HepG2 (cell line): ENCODE results near the gene HIPK2. TPM values are rescaled to one million over a fixed set of nuclear protein-coding genes. Genes with fewer than 3 reads are reported as not detected.

Experiments
- ATAC-seq: fragments of 200-7000 bp; cut with Tn5 transposase; 3 replicates; pipeline ENCODE4 v1.9.1; 2020; ENCODE audit warnings: mild to moderate bottlenecking, moderate library complexity
- BruUV-seq: library from RNA; stranded (reverse); fragments of 400-500 nt; replicated peaks from 2 replicates; lab custom pipeline; 2021; lab: Mats Ljungman, UMichigan
- CTCF ChIA-PET: fragments of 300-600 bp; formaldehyde crosslinking; extraction: SDS; loops from one replicate; lab custom pipeline; 2021; ENCODE audit warnings: low total read pairs, inconsistent platforms, low intra/inter-chr PET ratio; lab: Yijun Ruan, JAX
- POLR2A ChIA-PET: fragments of 350-600 bp; sonication (Branson Sonifier 250); formaldehyde crosslinking; loops from one replicate; lab custom pipeline; 2020; ENCODE audit warnings: antibody characterized with exemption, inconsistent platforms; lab: Yijun Ruan, JAX
- DNase-seq: peaks from one replicate; pipeline ENCODE4 v3.0.0-alpha.2; 2015; ENCODE audit warnings: low spot score
- FAIRE-seq: peaks from 3 replicates; lab custom pipeline; 2011; peaks lifted over from hg19 to GRCh38; lab: Jason Lieb, UNC
- H2AFZ ChIP-seq: one replicate; pipeline ENCODE4 v1.6.1; 2011; ENCODE audit warnings: low read length, inconsistent platforms
- H3K27ac ChIP-seq: fragments of 300-600 bp; 3 replicates; pipeline ENCODE4 v1.8.0; 2011; ENCODE audit warnings: mixed run types, mild to moderate bottlenecking, mixed read lengths, low read length, inconsistent platforms; ENCODE audit not compliant: insufficient read depth; ENCODE audit errors: extremely low read length
- H3K27me3 ChIP-seq, 2 experiments: fragments of 200-600 bp in 1 of 2; 2 replicates in 1 of 2; 3 replicates in 1 of 2; pipeline versions ENCODE4 v1.6.0 to v1.8.0; 2011; ENCODE audit warnings: low read length in 2 of 2, mild to moderate bottlenecking in 2 of 2, moderate library complexity in 2 of 2, inconsistent platforms in 1 of 2; ENCODE audit not compliant: insufficient read depth in 2 of 2, control insufficient read depth in 1 of 2
- H3K36me3 ChIP-seq, 2 experiments: fragments of 200-600 bp in 1 of 2; replicated peaks in 1 of 2; 2 replicates in 1 of 2; 3 replicates in 1 of 2; pipeline versions ENCODE4 v1.5.1 to v1.8.0; 2011; ENCODE audit warnings: low read length in 2 of 2, inconsistent platforms in 1 of 2; ENCODE audit not compliant: insufficient read depth in 2 of 2, control insufficient read depth in 1 of 2
- H3K4me1 ChIP-seq: 2 replicates; pipeline ENCODE4 v1.5.1; 2012; ENCODE audit warnings: low read length, inconsistent platforms; ENCODE audit not compliant: insufficient read depth
- H3K4me2 ChIP-seq: 2 replicates; pipeline ENCODE4 v1.6.0; 2011; ENCODE audit warnings: low read depth, low read length, inconsistent platforms
- H3K4me3 ChIP-seq, 3 experiments: fragments of 200-600 bp in 1 of 3; sonication (generic), shearing (Covaris generic) in 1 of 3; replicated peaks in 1 of 3; 2 replicates each; pipeline ENCODE4 v1.5.1; 2011 to 2016; ENCODE audit warnings: low read length in 3 of 3, inconsistent platforms in 2 of 3, low read depth in 2 of 3, mild to moderate bottlenecking in 2 of 3, control low read depth in 1 of 3, mixed read lengths in 1 of 3; ENCODE audit not compliant: insufficient read depth in 1 of 3
- H3K79me2 ChIP-seq: one replicate; pipeline ENCODE4 v1.6.1; 2011; ENCODE audit warnings: low read length, inconsistent platforms; ENCODE audit not compliant: insufficient read depth
- H3K9ac ChIP-seq: 2 replicates; pipeline ENCODE4 v1.6.0; 2011; ENCODE audit warnings: mild to moderate bottlenecking, low read depth, low read length, inconsistent platforms; ENCODE audit not compliant: insufficient read depth
- H3K9me3 ChIP-seq: 2 replicates; pipeline ENCODE4 v1.5.1; 2012; ENCODE audit warnings: mild to moderate bottlenecking, low read length
- H4K20me1 ChIP-seq: 2 replicates; pipeline ENCODE4 v1.6.0; 2011; ENCODE audit warnings: inconsistent platforms, mild to moderate bottlenecking, low read length, moderate library complexity; ENCODE audit not compliant: insufficient read depth
- CEBPG ChIP-seq: IDR thresholded peaks from 2 replicates; pipeline ENCODE4 v1.6.1; 2016
- ERF ChIP-seq: IDR thresholded peaks from 2 replicates; pipeline ENCODE4 v1.6.1; 2018; ENCODE audit warnings: missing biosample characterization, missing genetic modification reagents
- ETV6 ChIP-seq: sonication (generic); formaldehyde crosslinking; conservative IDR thresholded peaks from 2 replicates; pipeline ENCODE4 v1.4.0; 2020; ENCODE audit warnings: missing genetic modification reagents
- FOXA1 ChIP-seq, 2 experiments: fragments of 450-650 bp in 1 of 2; sonication (generic) in 1 of 2; formaldehyde crosslinking in 1 of 2; IDR thresholded peaks; 2 replicates each; pipeline versions ENCODE4 v1.4.0 to v1.6.1; 2016 to 2020; ENCODE audit warnings: missing genetic modification reagents in 1 of 2
- MEIS1 ChIP-seq: sonication (generic); formaldehyde crosslinking; IDR thresholded peaks from 2 replicates; pipeline ENCODE4 v1.9.0; 2021; ENCODE audit warnings: mild to moderate bottlenecking, missing genetic modification reagents, moderate library complexity, borderline replicate concordance
- NKX3-1 ChIP-seq: sonication (generic); formaldehyde crosslinking; IDR thresholded peaks from 2 replicates; pipeline ENCODE4 v1.5.0; 2020; ENCODE audit warnings: missing genetic modification reagents
- PCBP2 ChIP-seq: fragments of 200-400 bp; formaldehyde crosslinking; optimal IDR thresholded peaks from 2 replicates; pipeline ENCODE3; 2018; ENCODE audit warnings: low read length, low read depth; ENCODE audit not compliant: poor library complexity, severe bottlenecking
- PITX1 ChIP-seq: sonication (generic); formaldehyde crosslinking; IDR thresholded peaks from 2 replicates; pipeline ENCODE4 v1.5.1; 2020; ENCODE audit warnings: mild to moderate bottlenecking, missing genetic modification reagents
- PRPF4 ChIP-seq: fragments of 200-400 bp; formaldehyde crosslinking; IDR thresholded peaks from 2 replicates; pipeline ENCODE4 v1.6.1; 2016; ENCODE audit warnings: low read length, low read depth; ENCODE audit not compliant: poor library complexity, severe bottlenecking
- SIN3B ChIP-seq: fragments of 150-350 bp; IDR thresholded peaks from 2 replicates; pipeline ENCODE4 v1.6.1; 2014; ENCODE audit warnings: low read length
- SKI ChIP-seq: fragments of 450-650 bp; IDR thresholded peaks from one replicate; pipeline ENCODE4 v1.6.1; 2018; ENCODE audit warnings: mild to moderate bottlenecking; ENCODE audit not compliant: partially characterized antibody
- ZNF160 ChIP-seq: sonication (generic); formaldehyde crosslinking; IDR thresholded peaks from 2 replicates; pipeline ENCODE4 v1.8.0; 2022; ENCODE audit warnings: mild to moderate bottlenecking, inconsistent platforms, missing genetic modification reagents
- ZNF329 ChIP-seq: sonication (generic); formaldehyde crosslinking; IDR thresholded peaks from 2 replicates; pipeline ENCODE4 v1.9.0; 2021; ENCODE audit warnings: low read depth, mild to moderate bottlenecking, missing genetic modification reagents
- ZSCAN29 ChIP-seq: sonication (generic); formaldehyde crosslinking; conservative IDR thresholded peaks from 2 replicates; pipeline ENCODE4 v1.4.0; 2020; ENCODE audit warnings: mild to moderate bottlenecking, missing genetic modification reagents
- WGBS: methylation state at CpG from one replicate; pipeline ENCODE4 v1.1.6; 2017; ENCODE audit warnings: low lambda C conversion rate; 5-methylcytosine and 5-hydroxymethylcytosine counted together
- in situ Hi-C: cut with HindIII; loops from 2 replicates; pipeline ENCODE4 v1.10.0; 2017; ENCODE audit warnings: low pct_unique_long_range_greater_than_20kb; ENCODE audit not compliant: extremely low pct_ligation_motif_present
- intact Hi-C: fragments of 100-400 bp; cut with micrococcal nuclease; formaldehyde crosslinking; loops from one replicate; pipeline ENCODE4 v1.10.0; 2022; ENCODE audit not compliant: unreplicated experiment
- polyA plus RNA-seq, 8 experiments: library from polyadenylated mRNA; depleted of rRNA in 3 of 8; stranded (reverse) in 7 of 8; unstranded in 1 of 8; fragments of >200 nt; fragmentation: Illumina TruSeq in 4 of 8; extraction: Trizol in 4 of 8; gene quantifications; 2 replicates each; pipeline versions ENCODE4 v1.2.1 to v1.2.3, GENCODE V29; 2011 to 2016; ENCODE audit warnings: low read depth in 4 of 8, missing spikeins in 1 of 8, mixed read lengths in 1 of 8; ENCODE audit not compliant: insufficient read depth in 1 of 8
- total RNA-seq, 5 experiments: library from RNA; depleted of rRNA; stranded (reverse); fragments of >200 nt; fragmentation: Illumina TruSeq; extraction: Trizol; gene quantifications; 2 replicates each; pipeline ENCODE4 v1.2.3, GENCODE V29; 2016; ENCODE audit warnings: low read depth in 1 of 5
- TF ChIP-seq, protein P1 (sequence below): sonication (generic); formaldehyde crosslinking; IDR thresholded peaks from 2 replicates; pipeline ENCODE4 v1.8.0; 2022; ENCODE audit warnings: missing genetic modification reagents, low read depth, mild to moderate bottlenecking, borderline replicate concordance
- TF ChIP-seq, protein P2 (sequence below): sonication (generic); formaldehyde crosslinking; IDR thresholded peaks from 2 replicates; pipeline ENCODE4 v1.9.0; 2021; ENCODE audit warnings: missing genetic modification reagents, mild to moderate bottlenecking, borderline replicate concordance

Gene HIPK2
- total and polyA plus RNA-seq, 2 of the 13 experiments (the other 11 are each of a cell fraction or from before 2014, with no cell fraction given): 14.4 to 20.2 TPM

DNA sequence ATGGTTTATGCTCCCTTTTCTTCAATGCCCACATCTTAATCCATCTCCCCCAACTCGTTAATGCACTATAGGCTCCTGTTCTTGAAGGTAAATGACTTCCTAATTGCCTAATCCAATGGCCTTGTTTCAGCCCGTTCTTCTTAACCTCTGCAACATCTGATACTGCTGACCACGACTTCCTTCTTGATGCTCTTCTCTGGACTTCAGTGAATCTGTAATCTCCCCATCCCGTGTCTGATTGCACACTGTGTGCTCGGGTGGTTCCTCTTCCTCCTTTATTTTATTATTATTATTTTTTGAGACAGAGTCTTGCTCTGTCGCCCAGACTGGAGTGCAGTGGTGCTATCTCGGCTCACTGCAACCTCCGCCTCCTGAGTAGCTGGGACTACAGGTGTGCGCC, 58.9 kb downstream of the HIPK2 start:
- in situ Hi-C loops: no loop called here
- WGBS: 96% methylated on average over 9 of the region's 9 CpGs
- Histone ChIP-seq H3K4me3 (no peak overlapping the region), H3K27me3 (no peaks in the 10 kb centered on the region), H3K9me3 (no peaks in the 10 kb centered on the region), H4K20me1 (no peaks in the 10 kb centered on the region; the same call in 1 of the 2 replicates), H3K4me2 (no peak overlapping the region), H3K36me3 (peaks cover 27 to 35% of the 10 kb centered on the region in 2 experiments), H3K4me1 (peaks cover 36% of the 10 kb centered on the region), H3K79me2 (peaks cover 64% of the 10 kb centered on the region), H3K9ac (no peak overlapping the region), H2AFZ (no peak overlapping the region), H3K27ac (no peak overlapping the region)
- TF ChIP-seq PCBP2: no peak
- no peak for TF ChIP-seq PITX1
- TF ChIP-seq PRPF4: no peak
- no peak for TF ChIP-seq ZNF329 (CRISPR knock-in tag)
- TF ChIP-seq CEBPG (CRISPR knock-in tag): no peak
- no peak for TF ChIP-seq ZNF160
- no peak for TF ChIP-seq ERF (CRISPR knock-in tag)
- no peak for TF ChIP-seq ZSCAN29 (CRISPR knock-in tag)
- no peak for TF ChIP-seq SIN3B
- TF ChIP-seq NKX3-1 (CRISPR knock-in tag): no peak
- TF ChIP-seq SKI: no peak
- no peak for TF ChIP-seq MEIS1 (CRISPR knock-in tag)
- TF ChIP-seq, protein P1, sequence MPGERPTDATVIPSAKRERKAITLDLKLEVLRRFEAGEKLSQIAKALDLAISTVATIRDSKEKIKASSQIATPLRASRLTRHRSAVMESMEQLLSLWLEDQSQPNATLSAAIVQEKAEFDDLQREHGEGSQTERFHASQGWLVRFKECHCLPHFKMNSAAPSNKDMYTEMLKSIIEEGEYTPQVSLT: no peak
- no peak for TF ChIP-seq FOXA1 (IDR thresholded peaks at IDR 0.05)
- no peak for TF ChIP-seq FOXA1 (CRISPR knock-in tag; IDR thresholded peaks at IDR 0.05)
- TF ChIP-seq ETV6 (CRISPR knock-in tag): no peak
- TF ChIP-seq, protein P2, sequence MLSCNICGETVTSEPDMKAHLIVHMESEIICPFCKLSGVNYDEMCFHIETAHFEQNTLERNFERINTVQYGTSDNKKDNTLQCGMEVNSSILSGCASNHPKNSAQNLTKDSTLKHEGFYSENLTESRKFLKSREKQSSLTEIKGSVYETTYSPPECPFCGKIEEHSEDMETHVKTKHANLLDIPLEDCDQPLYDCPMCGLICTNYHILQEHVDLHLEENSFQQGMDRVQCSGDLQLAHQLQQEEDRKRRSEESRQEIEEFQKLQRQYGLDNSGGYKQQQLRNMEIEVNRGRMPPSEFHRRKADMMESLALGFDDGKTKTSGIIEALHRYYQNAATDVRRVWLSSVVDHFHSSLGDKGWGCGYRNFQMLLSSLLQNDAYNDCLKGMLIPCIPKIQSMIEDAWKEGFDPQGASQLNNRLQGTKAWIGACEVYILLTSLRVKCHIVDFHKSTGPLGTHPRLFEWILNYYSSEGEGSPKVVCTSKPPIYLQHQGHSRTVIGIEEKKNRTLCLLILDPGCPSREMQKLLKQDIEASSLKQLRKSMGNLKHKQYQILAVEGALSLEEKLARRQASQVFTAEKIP (CRISPR knock-in tag): no peak
- CTCF ChIA-PET: no interaction called here
- FAIRE-seq: no peak
- no peak for DNase-seq
- no peak for ATAC-seq
- no TSS peak for BruUV-seq
- intact Hi-C loops: no loop called here
- POLR2A ChIA-PET: no interaction called here
